SIG-M5 treated with dmso at 0.1 percent for 504 hours (cell line): ENCODE results near the gene IL37.
"Not testable (repeated sequence)": the region's sequence is repeated elsewhere in the genome, so short reads cannot be mapped to it uniquely, and the experiment has no call there.

Experiments used
- DNase-seq: peaks from one replicate; lab custom pipeline; 2025; ENCODE audit not compliant: unreplicated experiment; lab: John Stamatoyannopoulos, UW

IL37 gene

DNA sequence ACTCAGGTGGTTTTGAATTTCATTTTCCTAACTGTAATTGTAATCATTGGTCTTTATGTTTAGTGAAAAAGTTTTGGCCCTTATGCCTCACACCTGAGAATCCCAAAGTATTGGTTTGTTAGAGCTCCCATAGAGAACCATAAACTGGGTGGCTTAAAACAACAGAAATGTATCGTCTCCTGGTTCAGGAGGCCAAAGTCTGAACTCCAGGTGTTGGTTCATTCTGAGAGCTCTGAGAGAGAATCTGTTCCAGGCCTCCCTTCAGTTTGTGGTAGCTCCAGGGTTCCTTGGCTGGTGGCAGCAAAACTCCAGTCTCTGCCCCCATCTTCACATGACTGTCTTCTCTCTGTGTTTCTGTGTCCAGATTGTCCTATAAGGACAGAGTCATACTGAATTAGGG is 11.0 kb downstream of the IL37 start:
- no peak for DNase-seq

DNA sequence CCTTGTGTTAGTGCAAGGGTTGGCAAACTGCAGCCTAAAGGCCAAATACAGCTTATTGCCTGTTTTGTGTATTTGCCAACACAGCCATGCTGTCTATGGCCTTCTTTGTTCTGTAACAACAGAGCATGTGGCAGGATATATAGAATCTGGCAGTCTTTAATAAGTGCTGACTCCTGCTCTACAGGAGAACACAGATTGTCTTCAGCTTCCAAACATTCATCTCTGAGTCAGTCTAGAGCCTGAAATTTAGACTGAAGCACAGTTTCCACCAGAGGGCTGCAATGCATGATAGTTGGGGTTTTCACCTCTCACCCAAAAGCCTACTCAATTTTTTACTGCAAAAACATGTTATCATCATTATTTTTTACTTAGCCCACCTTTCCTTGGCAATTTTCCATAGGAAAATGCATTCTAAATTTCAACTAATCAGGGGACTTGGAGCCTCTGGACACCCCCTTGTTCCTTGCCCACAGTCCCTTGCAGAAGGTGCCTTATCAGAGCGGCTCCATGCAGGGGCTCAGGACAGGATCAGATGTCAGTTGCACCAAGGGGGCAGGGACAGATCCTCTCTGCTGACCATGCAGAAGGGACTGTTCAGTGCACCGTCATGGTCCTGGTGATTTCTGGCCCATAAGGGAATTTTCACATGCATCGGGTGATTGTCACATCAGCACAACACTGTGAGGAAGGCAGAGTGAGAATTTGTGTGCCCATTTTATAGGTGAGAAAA is 12.4 kb downstream of the IL37 start:
- DNase-seq = no peak

DNA sequence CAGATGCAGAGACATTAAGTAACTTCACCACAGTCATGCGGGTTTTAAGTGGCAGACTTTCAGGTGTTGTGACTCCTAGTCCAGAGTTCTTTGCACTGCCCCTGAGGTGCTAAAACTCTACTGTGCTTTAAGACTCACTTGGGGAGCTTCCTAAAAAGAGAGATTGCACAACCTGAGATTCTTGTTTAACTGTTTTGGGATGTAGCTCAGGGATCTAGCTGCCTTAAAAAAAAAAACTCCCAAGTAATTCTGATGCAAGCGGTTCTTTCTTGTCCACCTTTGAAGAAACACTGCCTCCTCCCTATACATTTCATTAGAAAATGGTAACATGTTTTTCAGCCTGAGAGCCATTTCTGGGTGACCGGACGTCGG is 13.0 kb downstream of the IL37 start:
- no peak for DNase-seq

DNA sequence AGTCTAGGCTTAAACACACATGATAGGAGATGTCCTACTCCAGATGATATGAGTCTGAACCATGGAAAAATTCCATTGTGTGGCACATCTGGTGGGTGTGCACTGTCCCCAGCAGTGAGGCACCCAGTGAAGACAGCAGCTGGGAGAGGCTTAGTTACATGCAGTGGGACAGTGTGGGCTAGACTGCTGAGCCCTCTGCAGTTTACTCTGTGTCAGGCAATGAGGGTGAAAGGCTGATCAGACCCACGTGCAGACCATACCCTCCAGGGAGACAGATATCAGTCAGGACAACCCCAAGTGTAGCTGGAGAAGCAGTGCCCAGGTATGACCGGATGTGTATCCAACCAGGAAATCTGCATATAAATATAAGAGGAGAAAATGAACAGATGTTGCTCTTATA is 13.4 kb downstream of the IL37 start:
- DNase-seq = no peak

DNA sequence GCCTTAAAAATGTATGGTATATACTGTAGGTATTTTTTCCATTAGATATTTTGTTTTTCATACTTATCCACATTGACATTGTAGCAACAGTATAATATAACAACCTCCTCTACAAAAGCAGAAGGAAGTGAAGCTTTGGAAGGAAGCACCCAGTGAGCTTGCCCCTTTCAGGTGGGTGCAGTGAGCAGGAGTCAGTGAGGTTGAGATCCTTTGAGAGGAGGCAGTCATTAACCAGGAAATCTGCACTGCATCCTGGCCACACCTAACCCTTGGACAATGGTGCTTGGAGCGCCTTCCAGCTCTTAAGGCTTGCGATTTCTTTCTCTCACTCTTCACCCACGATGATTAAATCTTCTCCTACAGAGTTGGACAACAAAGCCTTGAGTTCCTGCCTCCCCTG is 13.9 kb downstream of the IL37 start:
- DNase-seq = no peak

DNA sequence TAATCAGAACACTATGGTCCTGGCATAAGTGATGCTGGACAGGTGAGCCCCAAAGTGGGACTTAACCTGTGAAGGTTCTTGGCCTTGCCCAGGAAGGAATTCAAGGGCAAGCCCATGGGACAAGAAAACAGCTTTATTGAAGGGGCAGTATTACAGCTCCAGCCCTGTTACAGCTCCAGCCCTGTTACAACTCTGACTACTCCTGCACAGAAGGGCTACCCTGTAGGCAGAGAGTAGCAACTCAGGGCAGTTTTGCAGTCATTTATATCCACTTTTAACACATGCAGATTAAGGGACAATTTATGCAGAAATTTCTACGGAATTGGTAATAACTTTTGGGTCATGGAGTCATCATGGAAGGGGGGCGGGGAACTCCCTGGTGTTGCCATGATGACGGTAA is 15.7 kb downstream of the IL37 start:
- DNase-seq = no peak

DNA sequence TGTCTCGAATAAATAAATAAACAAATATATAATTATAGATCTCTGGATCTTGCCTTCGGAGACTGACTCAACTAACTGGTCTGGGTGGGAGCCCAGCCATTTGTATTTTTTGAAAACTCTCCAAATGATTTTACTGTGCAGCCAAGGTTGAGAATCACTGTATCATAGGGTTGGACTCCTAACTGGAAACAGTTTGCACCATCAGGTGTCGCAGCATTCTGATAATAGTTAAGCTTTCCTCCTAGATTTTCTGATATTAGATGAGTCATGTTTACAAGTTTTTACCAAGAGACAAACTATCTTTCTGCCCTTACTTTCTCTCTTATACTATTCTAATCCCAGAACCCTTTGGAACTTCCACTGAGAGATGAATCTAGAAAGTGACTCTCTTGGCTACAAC is 16.8 kb downstream of the IL37 start:
- no peak for DNase-seq

DNA sequence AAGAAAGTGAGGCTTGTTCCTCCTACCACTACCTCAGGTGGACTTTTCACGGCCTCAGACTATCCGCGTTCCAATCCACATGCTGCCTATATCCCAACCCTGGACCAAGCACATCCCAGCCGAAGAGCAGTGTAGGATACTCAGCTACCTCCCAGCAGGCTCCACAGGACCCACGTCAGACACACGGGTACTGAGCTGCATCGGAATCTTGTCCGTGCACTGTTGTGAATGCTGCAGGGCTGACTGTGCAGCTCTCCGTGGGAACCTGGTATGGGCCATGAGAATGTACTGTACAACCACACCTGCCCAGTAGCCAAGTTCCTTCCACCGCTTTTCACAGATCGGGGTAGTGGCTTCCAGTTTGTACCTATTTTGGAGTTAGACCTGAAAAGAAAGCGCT is 22.3 kb downstream of the IL37 start:
- no peak for DNase-seq

DNA sequence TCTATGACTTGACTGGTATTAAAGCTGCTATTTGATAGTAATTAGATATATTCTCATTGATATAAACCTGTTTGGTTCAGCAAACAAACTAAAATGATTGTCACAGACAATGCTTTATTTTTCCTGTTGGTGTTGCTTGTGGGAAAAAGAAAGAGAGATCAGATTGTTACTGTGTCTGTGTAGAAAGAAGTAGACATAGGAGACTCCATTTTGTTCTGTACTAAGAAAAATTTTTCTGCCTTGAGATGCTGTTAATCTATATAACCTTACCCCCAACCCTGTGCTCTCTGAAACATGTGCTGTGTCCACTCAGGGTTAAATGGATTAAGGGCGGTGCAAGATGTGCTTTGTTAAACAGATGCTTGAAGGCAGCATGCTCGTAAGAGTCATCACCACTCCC is 23.2 kb downstream of the IL37 start:
- DNase-seq = not testable (repeated sequence)

DNA sequence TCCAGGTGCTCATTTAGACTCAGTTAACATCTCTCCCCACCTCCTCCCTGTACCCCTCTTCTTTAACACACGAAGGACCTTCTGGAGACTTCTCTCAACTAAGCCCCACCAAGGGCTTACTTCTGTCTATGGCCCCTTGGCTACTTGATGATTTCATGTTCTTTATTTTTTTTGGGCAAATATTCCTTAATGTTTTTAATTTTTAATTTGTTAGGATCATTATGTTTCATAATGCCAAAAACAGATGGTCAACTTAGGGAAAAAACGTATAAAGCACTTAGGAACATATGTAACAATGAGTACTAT is 25.9 kb downstream of the IL37 start:
- no peak for DNase-seq

DNA sequence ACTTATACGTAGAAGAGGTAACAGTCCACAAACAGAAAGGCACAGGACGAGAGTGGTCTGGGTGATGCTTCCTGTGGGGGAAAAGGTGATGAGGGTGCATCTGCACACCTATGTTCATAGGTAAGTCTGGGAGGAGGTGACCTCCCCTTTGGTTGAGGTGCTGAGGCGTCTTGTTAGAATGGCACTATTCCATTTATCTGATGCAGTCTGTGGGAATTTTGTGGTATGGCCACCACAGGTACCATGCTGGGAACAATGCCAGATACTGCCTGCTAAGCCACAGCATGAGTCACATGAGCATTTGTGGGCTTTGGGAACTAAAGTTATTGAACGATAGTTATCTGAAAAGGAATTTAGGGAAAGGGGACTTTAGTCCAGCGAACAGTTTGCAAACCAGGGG is 27.9 kb downstream of the IL37 start:
- no peak for DNase-seq

DNA sequence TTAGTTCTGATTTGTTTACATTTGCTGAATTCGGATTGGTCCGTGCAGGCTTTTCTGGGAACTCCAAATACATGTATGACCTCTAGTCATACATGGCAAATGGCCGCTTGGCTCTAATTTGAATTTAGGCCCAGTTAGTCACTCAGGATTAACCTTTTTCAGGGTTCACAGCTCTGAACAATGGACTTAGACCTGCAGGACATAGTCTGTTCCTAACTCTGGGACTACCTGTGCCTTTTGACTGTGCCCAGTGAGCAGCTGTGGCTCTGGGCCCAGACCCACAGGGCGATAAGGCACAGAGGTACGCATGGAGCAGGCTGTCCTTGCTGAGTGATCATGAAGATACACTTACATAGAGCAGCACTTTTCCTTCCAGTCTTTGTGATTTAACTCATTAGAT is 28.5 kb downstream of the IL37 start:
- DNase-seq = no peak

DNA sequence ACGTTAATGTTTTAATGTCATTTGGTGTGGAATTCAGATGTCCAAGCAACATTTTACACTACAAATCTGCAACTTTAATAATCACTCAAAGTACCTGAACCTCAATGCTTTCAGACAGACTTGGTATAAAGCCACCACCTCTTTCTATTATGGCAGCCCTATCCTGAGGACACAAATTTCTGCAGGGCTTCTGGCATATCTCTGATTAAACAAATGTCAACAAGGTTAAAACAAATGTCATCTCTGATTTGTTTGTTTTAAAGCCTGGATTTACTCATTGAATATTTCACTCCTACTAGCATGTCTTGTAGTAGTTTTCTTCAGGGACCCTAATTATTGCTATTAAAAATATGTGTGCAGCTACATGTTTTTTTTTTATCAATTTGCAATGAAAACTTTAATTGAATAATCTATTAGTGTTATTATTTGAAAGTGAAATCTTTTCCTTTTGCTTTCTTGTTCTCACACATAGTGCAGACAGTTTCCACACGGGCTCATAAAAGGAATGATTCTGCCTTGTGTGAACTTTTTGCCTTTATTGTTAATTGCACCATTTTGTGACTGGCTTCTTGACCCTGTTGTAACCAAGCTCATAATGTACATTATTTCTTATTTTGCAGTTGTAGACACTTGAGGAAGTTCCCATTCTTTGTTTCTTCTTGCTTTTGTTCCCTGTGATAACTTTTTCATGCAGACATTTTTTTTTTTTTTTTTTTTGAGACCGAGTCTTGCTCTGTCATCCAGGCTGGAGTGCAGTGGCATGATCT is 30.1 kb downstream of the IL37 start:
- DNase-seq = no peak

DNA sequence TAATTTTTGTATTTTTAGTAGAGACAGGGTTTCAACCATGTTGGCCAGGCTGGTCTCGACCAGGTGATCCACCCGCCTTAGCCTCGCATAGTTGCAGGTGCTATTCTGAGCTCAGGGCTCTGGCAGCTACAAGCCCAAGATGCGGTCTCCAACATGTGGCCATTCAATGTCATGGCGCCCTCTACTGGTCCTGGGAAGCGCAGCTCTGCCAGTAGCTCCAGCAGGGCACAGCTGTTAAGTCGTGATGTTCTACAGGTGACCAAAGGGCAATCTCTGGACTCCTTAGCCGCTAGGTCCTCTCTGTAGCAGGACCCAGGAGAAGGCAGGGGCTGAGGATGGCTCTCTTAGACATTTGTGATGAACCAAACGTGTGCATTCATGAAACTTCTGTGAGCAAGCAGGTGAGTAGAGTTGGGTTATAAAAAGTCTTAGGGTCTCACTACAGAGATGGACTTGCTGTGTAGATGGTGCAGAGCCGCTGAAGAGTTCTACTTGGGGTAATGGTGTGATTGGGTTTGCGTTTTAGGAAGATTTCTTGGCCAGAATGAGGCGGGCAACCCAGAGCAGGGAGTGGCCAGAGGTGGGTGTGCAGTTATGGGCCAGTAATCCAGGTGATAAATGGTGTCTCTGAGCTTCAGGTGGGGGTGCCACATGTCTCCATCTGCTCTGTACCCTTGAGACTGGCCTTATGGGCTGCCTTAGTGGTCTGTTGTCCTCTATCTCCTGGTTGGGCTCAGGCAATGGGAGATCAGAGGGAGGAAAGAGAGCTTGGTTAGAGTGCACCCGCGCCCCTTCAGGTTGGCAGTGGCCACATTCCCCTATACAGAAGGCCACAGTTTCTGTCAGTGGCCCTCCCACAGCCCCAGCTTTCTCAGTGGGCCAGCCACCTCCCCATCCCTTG is 31.0 kb downstream of the IL37 start:
- DNase-seq = peak; percentile 75

DNA sequence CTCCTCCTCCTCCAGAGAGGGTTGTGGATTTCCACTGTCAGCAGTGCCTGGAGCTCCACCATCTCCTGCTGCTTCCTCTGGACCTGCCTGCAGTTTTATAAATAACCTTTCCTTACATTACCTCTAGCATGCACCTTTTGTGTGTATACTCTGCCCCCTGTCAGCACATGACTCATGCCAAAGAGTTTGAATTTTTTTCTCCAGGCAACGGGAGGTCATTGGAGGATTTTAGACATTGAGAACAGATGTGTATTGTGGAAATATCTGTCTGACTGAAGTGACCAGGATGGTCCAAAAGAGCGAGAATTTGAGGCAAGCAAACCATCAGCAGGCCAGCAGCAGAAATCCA is 31.7 kb downstream of the IL37 start:
- DNase-seq = no peak

DNA sequence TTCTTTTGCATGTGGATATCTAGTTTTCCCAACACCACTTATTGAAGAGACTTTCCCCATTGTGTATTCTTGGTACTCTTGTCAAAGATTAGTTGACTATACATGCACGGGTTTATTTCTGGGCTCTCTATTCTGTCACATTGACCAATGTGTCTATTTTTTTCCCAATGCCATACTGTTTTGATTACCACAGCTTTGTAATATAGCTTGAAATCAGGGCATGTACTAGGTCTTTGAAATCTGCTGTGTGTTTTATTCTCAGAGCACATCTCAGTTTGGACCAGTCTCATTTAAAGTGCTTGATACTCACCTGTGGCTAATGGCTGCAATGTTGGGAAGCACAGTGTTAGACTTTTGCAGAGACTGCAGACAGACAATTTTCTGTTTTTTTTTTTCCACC is 34.0 kb downstream of the IL37 start:
- DNase-seq = no peak

DNA sequence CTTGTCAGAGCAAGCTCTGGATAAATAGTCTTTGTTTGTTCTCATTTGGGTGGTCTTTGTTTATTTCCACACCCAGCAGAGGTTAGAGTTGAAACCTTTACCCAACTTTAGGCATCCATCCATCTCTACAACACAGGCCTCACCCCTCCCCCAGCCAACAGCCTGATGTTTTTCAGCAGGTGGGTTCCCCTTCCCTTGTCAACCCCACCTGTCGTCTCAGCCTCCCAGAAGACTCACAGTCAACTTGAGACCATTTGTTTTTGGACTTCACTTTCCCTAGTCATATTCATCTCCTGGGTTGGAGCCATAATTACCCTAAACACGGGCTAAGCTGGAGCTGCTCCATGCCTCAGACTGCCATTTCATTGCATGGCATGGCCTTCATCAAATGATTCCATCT is 35.1 kb downstream of the IL37 start:
- DNase-seq = no peak

DNA sequence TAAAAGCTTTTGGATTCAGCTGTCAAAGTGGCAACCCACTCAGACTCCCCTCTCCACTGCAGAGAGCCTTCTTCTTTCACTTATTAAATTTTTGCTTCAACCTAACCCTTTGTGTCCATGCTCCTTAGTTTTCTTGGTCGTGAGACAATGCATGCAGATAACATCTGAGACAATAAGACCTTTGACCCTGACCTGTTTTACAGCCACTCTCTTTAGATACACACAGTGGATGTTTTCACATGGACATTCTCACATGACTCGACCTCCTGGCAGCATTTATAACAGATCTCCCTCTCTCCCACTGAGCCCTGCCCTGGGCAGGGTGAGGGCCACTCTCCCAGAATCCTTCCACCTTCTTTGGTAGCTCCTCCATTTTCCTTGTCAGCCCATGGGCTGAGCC is 36.4 kb downstream of the IL37 start:
- DNase-seq = no peak

DNA sequence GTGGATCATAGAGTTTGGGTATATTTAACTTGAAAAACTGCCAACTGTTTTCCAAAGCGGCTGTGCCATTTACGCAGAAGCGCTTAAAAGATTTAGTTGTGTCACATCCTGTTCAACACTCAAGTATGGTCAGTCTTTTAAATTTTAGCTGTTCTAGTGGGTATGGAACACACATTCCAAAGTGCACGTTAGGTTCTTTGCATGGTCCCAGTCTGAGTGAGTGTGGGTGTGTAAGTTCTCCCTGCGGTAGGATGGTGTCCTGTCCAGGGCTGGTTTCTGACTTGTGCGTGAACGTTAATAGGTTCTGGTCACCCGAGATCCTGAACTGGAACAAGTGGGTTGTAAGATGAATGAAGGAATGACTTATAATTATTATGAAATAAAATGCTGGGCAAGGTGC is 38.5 kb downstream of the IL37 start:
- no peak for DNase-seq

DNA sequence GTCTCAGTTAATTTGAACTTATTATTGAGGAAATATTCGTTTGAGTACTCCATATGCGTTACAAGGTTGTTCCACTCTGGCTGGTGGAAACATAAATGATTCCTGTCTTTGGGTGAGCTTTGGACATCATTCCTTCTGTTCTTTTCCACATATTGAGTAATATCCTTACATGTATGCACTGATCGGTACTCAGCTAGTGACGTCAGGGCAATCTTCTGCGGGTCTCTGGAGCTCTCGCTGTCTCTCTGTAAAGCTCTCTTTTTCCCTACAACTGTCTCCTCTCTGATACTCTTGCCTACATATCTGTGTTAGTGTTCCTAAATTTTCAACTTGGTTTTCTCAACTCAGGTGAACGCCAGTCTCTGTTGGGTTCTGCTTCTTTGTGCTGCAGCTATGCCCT is 43.4 kb downstream of the IL37 start:
- no peak for DNase-seq

DNA sequence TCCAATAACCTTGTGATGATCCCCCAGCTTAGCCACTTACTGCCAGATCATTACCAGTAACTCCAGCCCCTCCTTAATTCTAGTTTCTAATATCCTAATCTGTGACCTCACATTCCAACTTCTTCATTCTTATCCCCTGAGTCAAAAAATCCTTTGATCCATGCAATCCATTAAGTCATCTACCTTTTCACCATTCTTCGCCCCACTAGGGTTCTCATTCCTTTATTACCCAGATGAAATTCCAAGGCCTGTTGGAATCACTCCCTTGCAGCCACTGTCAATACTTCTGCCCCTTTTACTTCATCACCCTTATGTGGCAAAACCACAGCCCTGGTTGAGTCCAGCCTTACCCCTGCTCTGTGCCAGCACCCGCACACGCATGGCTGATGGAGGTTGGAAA is 46.5 kb downstream of the IL37 start:
- DNase-seq = no peak

DNA sequence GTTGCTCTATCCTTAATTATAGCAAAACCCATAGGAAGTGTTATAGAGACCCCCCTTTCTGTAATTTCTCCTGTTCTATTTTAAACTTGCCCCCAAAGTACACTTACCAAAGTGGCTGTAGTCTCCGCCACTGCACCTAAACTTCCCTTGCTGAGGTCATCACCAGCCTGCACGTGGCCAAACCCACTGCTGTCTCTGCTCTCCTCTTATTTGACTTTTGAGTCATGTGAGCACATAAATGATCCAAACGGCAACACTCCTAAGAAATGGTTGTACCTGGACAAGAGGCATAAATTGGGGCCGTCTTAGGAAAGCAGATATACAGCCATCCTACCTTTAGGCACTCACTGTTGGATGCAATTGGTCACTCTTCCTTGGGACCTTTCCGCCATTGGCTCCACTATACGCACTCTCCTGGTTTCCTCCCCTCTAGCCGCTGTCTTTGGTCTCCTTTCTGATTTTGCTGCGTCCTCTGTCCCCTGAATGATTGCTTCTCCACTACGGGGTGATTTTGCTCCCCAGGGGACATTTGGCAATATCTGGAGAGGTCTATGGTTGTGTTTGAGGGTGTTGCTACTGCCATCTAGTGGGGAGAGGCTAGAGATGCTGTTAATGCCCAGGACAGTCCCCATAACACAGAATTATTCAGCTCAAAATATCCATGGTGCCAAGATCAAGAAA is 47.6 kb downstream of the IL37 start:
- peak; percentile 82 for DNase-seq
